ENCODE results near the gene RAET1L. TPM values are rescaled to one million over a fixed set of nuclear protein-coding genes. Genes with fewer than 3 reads are reported as not detected.
A peak's percentile ranks its signal among the peaks of the same experiment; 100 is the strongest.

The RAET1L gene
- total RNA-seq, 2 donors from 2014 or later = not detected

- Histone ChIP-seq H3K4me3 (peak overlapping the region; percentile 66), H3K9me3 (no peaks in the 10 kb centered on the region), H3K27me3 (replicated peaks; ENCODE audit: insufficient read depth) (peaks cover 12% of the 10 kb centered on the region), H3K36me3 (no peaks in the 10 kb centered on the region), H3K4me1 (ENCODE audit: control insufficient read depth in 1 of 2, low read depth in 2 of 2) (peaks cover 13 to 16% of the 10 kb centered on the region in 2 donors), H3K27ac (no peak overlapping the region)
- TF ChIP-seq CTCF (IDR thresholded peaks at IDR 0.05) = no peak
- DNase-seq (ENCODE audit: low spot score) = no peak
- ATAC-seq (ENCODE audit: insufficient number of reproducible peaks, low FRiP score, low read depth) = no peak
Measured at GRCh38 chr6:150037526-150038201, 12.3 kb upstream of the RAET1L start.

GRCh38 chr6:150036081-150036480 is 10.7 kb upstream of the RAET1L start:
- ATAC-seq (ENCODE audit: insufficient number of reproducible peaks, low FRiP score, low read depth) = no peak
- Histone ChIP-seq H3K27me3 (replicated peaks; ENCODE audit: insufficient read depth) (peaks cover 12% of the 10 kb centered on the region), H3K36me3 (no peaks in the 10 kb centered on the region), H3K27ac (no peak overlapping the region), H3K9me3 (no peaks in the 10 kb centered on the region), H3K4me3 (no peak overlapping the region), H3K4me1 (ENCODE audit: control insufficient read depth in 1 of 2, low read depth in 2 of 2) (peaks cover 13 to 16% of the 10 kb centered on the region in 2 donors)
- no peak for TF ChIP-seq CTCF (IDR thresholded peaks at IDR 0.05)
- DNase-seq (ENCODE audit: low spot score) = no peak

GRCh38 chr6:150033207-150033771 is 8.0 kb upstream of the RAET1L start:
- H3K27me3 ChIP-seq (replicated peaks; ENCODE audit: insufficient read depth) = peaks cover 12% of the 10 kb centered on the region
- ATAC-seq (ENCODE audit: insufficient number of reproducible peaks, low FRiP score, low read depth) (no peak), DNase-seq (ENCODE audit: low spot score) (no peak)
- no peaks in the 10 kb centered on the region for H3K36me3 ChIP-seq
- H3K4me1 ChIP-seq (ENCODE audit: control insufficient read depth in 1 of 2, low read depth in 2 of 2) = peaks cover 10 to 13% of the 10 kb centered on the region in 2 donors
- no peak overlapping the region for H3K27ac ChIP-seq
- H3K4me3 ChIP-seq = no peak overlapping the region
- H3K9me3 ChIP-seq = no peaks in the 10 kb centered on the region
- no peak for TF ChIP-seq CTCF (IDR thresholded peaks at IDR 0.05)

- no peak overlapping the region for H3K27ac ChIP-seq
- ATAC-seq (ENCODE audit: insufficient number of reproducible peaks, low FRiP score, low read depth) (no peak), DNase-seq (ENCODE audit: low spot score) (no peak)
- H3K4me1 ChIP-seq (ENCODE audit: control insufficient read depth in 1 of 2, low read depth in 2 of 2) = peaks cover 3 to 6% of the 10 kb centered on the region in 2 donors
- H3K9me3 ChIP-seq = no peaks in the 10 kb centered on the region
- no peak for TF ChIP-seq CTCF (IDR thresholded peaks at IDR 0.05)
- no peak overlapping the region for H3K4me3 ChIP-seq
- H3K36me3 ChIP-seq = no peaks in the 10 kb centered on the region
- H3K27me3 ChIP-seq (replicated peaks; ENCODE audit: insufficient read depth) = peaks cover 7% of the 10 kb centered on the region
Measured at GRCh38 chr6:150032598-150032997, 7.3 kb upstream of the RAET1L start.

GRCh38 chr6:150030611-150031010 is 5.3 kb upstream of the RAET1L start:
- no peak for TF ChIP-seq CTCF (IDR thresholded peaks at IDR 0.05)
- Histone ChIP-seq H3K27me3 (replicated peaks; ENCODE audit: insufficient read depth) (peaks cover 8% of the 10 kb centered on the region), H3K36me3 (no peaks in the 10 kb centered on the region), H3K4me1 (ENCODE audit: control insufficient read depth in 1 of 2, low read depth in 2 of 2) (peaks cover 3% of the 10 kb centered on the region in 2 donors), H3K4me3 (no peak overlapping the region), H3K27ac (no peak overlapping the region), H3K9me3 (no peaks in the 10 kb centered on the region)
- DNase-seq (ENCODE audit: low spot score) (no peak), ATAC-seq (ENCODE audit: insufficient number of reproducible peaks, low FRiP score, low read depth) (no peak)

Data from thoracic aorta (tissue), 2 donors.